PFSK-1 (cell line): ENCODE results near the gene IQGAP1.

Experiments
- TAF1 ChIP-seq: IDR thresholded peaks from 2 replicates; pipeline ENCODE4 v1.6.1; 2012; ENCODE audit warnings: low read length, control low read depth, borderline replicate concordance; ENCODE audit not compliant: insufficient read depth
- TF ChIP-seq, protein P1 (sequence below), 2 experiments: IDR thresholded peaks; 2 replicates each; pipeline versions ENCODE4 v1.6.1 to v1.8.0; 2011 to 2012; ENCODE audit warnings: low read depth in 2 of 2, low read length in 2 of 2, control low read depth in 1 of 2, inconsistent platforms in 1 of 2, mild to moderate bottlenecking in 1 of 2, moderate library complexity in 1 of 2; ENCODE audit not compliant: insufficient read depth in 1 of 2

DNA sequence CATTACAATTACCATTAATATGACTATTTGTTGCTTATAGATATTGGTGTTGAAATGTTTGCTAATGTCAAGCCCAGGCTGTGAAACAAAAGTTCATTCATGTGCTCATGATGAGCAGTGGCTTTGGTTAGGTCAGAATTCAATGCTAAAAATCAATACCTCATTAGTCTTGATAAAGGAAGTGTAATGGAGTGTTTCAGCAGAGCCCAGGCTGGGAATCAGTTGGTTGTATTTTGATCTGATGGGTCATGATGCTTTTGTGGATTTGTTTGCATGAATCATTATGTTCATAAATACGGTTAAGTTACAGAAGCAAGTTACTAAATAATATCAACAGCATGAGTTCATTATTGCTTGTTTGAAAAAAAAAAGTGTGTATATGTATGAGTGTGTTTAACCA, 49.5 kb upstream of the IQGAP1 start:
- TF ChIP-seq, protein P1, sequence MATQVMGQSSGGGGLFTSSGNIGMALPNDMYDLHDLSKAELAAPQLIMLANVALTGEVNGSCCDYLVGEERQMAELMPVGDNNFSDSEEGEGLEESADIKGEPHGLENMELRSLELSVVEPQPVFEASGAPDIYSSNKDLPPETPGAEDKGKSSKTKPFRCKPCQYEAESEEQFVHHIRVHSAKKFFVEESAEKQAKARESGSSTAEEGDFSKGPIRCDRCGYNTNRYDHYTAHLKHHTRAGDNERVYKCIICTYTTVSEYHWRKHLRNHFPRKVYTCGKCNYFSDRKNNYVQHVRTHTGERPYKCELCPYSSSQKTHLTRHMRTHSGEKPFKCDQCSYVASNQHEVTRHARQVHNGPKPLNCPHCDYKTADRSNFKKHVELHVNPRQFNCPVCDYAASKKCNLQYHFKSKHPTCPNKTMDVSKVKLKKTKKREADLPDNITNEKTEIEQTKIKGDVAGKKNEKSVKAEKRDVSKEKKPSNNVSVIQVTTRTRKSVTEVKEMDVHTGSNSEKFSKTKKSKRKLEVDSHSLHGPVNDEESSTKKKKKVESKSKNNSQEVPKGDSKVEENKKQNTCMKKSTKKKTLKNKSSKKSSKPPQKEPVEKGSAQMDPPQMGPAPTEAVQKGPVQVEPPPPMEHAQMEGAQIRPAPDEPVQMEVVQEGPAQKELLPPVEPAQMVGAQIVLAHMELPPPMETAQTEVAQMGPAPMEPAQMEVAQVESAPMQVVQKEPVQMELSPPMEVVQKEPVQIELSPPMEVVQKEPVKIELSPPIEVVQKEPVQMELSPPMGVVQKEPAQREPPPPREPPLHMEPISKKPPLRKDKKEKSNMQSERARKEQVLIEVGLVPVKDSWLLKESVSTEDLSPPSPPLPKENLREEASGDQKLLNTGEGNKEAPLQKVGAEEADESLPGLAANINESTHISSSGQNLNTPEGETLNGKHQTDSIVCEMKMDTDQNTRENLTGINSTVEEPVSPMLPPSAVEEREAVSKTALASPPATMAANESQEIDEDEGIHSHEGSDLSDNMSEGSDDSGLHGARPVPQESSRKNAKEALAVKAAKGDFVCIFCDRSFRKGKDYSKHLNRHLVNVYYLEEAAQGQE (IDR thresholded peaks at IDR 0.05; ENCODE audit: insufficient read depth in 1 of 2, low read depth in 2 of 2, low read length in 2 of 2), result no peak
- TF ChIP-seq TAF1, result no peak
